SKM-1 (cell line): ENCODE data around the gene WDR36.
A peak's percentile ranks its signal among the peaks of the same experiment; 100 is the strongest.

Experiments
- DNase-seq: peaks from one replicate; lab custom pipeline; 2025; ENCODE audit not compliant: unreplicated experiment; lab: John Stamatoyannopoulos, UW

The WDR36 gene

GRCh38 chr5:111092062-111092853 lies at the start of gene WDR36:
Gene WDR36 (plus strand): TSS chr5:111092348. CDS start chr5:111092457, 109 bp downstream.
- peak; percentile 91 for DNase-seq

GRCh38 chr5:111043712-111044506 lies 48.2 kb upstream of the WDR36 start:
- DNase-seq: no peak

GRCh38 chr5:111058064-111058463 lies 34.1 kb upstream of the WDR36 start:
- no peak for DNase-seq

DNA sequence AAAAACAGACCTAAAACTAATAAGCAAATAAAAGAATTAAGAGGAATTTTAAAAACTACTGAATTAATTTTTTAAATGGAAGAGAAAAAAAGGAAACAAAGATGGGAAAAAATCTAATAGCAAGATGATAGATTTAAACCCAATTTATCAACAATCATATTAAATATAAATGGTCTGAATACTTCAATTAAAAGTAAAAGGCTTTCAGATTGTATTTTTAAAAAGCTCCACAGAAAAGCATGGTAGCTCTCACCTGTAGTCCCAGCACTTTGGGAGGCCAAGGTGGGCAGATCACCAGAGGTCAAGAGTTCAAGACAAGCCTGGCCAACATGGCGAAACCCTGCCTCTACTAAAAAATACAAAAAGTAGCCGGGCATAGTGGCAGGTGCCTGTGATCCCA lies 32.0 kb upstream of the WDR36 start:
- no peak for DNase-seq

GRCh38 chr5:111061618-111062017 lies 30.5 kb upstream of the WDR36 start:
- no peak for DNase-seq

GRCh38 chr5:111063709-111064322 lies 28.3 kb upstream of the WDR36 start:
- DNase-seq: no peak

GRCh38 chr5:111066261-111066938 lies 25.7 kb upstream of the WDR36 start:
- DNase-seq: no peak

- DNase-seq: no peak
Observed at GRCh38 chr5:111068213-111068612, 23.9 kb upstream of the WDR36 start.

DNA sequence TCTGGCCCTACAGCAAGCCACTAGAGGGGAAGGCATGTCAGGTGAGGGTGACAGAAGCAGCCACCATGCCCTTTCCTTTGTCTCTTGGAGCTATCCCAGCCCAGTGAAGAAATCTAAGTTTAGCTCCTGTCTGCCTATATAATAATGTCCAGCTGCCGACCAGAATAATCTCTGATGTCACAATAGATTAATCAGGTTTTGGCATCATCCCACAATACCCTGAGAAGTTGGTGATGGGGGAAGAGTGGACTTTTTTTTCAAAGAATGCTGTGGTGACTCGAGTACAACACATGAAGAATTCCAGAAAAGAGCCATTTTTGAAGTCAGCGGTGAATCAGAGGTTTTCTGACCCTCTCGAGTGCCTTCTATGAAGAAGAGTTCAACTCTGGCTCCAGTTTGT lies 22.3 kb upstream of the WDR36 start:
- DNase-seq: no peak

DNA sequence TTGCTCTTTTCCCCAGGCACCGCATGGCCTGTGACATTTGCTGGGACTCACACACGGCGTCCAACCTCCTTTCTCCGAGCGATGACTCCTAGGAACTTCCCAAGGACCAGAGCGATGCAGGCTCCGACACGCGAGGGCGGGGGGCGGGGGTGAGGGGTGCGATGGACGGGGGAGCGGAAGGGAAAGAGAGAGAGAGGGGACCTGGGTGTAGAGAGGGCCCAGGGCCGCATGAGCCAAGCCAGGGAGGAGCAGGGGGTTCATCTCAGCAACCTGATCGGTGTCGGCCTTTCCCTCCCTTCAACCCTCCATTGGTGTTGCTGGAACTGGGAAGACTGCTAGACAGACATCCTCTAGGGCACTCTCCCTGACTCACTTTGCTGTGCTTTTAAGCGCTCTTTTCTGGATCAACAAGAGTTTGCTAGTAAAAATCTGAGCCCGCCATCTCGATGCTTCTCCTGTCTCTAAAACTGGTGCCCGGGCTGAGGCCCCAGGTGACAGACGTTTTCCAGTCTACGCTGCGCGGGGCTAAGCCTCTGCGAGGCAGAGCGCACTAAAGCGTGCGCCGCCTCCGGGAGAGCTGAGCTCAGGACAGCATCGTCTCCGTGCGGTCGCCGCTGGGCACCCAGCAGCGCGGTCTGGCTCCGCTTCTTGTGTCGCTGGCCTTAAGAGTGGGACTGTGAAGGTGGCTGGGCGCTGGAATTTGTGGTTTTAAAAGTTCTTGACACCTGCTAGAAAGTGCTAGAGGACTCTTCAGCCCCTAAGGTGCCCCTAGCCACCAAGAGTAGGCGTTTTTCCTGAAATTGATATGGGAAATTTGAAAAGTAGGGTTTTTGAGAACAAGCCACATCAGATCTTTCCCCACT lies 21.6 kb upstream of the WDR36 start:
- DNase-seq: no peak

DNA sequence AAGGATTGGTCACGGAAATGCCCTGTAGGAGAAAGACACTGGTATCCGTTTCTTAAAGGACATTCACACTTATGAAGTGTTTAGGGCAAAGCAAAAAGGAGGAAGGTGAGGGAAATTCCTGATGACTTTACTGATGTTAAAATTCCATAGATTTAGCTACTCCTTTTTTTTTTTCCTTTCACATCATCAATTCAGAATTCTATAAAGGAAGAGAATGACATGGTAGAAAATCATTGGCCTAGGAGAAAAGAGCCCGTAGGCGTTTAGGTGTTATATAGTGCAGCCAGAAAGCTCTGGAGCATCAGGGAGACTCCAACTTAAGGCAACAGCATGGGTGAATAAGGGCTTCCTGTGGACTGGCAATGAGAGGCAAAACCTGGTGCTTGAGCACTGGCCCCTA lies 20.7 kb upstream of the WDR36 start, which contains the start of gene TSLP:
Gene TSLP (plus strand): TSS at position 301 of the 400 bp plus-strand sequence. CDS start 178 bp downstream, outside the sequence.
- no peak for DNase-seq

GRCh38 chr5:111072949-111073682 lies 19.0 kb upstream of the WDR36 start:
- no peak for DNase-seq

- no peak for DNase-seq
Observed at GRCh38 chr5:111074244-111074643, 17.9 kb upstream of the WDR36 start.

DNA sequence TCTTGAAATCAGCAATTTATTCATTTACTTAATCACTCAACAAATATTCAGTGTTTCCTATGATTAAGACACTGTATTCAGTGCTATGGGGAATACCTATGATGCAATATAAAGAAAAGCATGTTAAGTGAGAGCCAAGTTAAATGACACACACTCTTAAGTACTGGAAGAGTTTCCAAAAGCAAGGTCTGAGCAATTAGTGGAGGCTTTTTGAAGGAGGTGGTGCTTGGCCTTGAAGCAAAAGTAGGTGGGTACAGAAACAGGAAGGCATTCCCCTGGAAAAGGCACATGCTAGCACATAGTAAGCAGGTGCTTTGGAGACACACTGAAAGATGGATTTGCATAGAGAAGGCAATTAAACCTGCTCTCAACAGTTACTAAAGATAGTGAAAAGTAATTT lies 16.6 kb upstream of the WDR36 start:
- DNase-seq: no peak

DNA sequence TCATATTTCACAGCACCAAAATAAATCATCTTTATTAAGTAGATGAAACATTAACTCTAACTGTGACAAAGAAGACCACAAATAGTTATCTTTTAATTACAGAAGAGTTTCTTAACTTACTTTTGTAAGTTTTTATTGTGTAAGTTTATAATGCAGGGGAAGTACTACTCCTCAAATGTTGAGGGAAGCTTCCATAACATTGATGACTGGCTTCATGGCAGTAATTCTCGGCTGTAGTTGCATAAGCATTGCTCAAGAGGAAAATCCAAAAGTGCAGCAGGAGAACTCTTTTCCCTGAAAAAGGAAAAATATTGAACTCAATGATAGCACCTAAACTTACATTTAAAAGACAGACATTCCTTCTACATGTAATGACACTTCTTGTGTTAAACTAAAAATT lies 16.1 kb upstream of the WDR36 start:
- no peak for DNase-seq

- DNase-seq: no peak
Observed at GRCh38 chr5:111077678-111078077, 14.5 kb upstream of the WDR36 start.

DNA sequence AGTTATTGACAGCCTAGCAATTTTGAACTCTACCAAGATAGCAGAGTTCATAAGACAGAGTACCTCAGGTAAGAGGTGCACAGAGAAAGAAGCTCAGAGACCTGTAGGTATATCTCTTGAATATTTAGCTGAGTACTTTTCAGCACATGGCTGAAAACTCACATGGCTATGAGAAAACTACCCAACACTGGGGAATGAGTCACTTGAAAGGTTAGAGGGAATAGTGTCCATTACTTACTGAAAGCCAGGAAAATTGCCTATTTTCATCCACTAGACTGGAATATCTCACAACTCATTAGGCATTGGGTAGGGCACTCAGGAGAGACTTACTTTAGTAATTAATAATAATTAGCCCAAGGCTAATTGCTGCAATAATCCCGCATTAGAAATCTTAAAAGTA lies 12.3 kb upstream of the WDR36 start:
- no peak for DNase-seq

- no peak for DNase-seq
Observed at GRCh38 chr5:111083323-111083722, 8.8 kb upstream of the WDR36 start.

DNA sequence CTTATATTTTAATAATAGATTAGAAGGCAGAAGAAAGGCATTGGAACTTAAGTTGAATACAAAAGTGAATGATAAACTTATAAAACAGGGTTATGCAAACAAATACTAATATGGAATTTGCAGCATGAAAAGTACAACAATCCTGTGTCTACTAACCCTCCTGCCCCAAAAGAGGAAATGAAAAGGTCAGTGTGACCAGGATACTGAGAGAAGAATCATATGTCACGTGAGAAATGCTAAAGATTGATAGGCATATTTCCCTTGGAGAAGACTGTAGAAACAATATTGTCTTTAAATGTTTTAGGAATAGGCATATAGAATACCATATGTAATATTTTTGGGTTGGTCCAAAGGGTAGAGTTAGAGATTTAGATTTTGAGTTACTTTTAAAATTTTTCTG lies 3.8 kb downstream of the WDR36 start:
- DNase-seq: no peak
